CD14-positive monocyte (primary cell): ENCODE results near the gene UBE4A. TPM values are rescaled to one million over a fixed set of nuclear protein-coding genes. Genes with fewer than 3 reads are reported as not detected.
A peak's percentile ranks its signal among the peaks of the same experiment; 100 is the strongest.
"Not testable (repeated sequence)": the region's sequence is repeated elsewhere in the genome, so short reads cannot be mapped to it uniquely, and the experiment has no call there.

ENCODE experiments used
- DNase-seq, 3 donors: peaks; one replicate each; pipeline ENCODE4 v3.0.0-alpha.2; 2011 to 2022
- H2AFZ ChIP-seq: 2 replicates; pipeline ENCODE4 v1.6.0; 2012; ENCODE audit warnings: mild to moderate bottlenecking, low read depth, low read length, inconsistent platforms; ENCODE audit not compliant: insufficient read depth, poor library complexity, severe bottlenecking
- H3K27ac ChIP-seq, 2 donors: 1 replicate in 1 of 2; 2 replicates in 1 of 2; pipeline ENCODE4 v1.5.1; 2012 to 2013; ENCODE audit warnings: low read length in 2 of 2, control low read depth in 1 of 2, inconsistent platforms in 1 of 2, low read depth in 1 of 2, mild to moderate bottlenecking in 1 of 2
- H3K27me3 ChIP-seq, 2 donors: one replicate each; pipeline versions ENCODE4 v1.6.0 to v1.6.1; 2011 to 2013; ENCODE audit warnings: low read length in 2 of 2; ENCODE audit not compliant: control insufficient read depth in 2 of 2, insufficient read depth in 2 of 2
- H3K36me3 ChIP-seq, 2 donors: replicated peaks in 1 of 2; 1 replicate in 1 of 2; 2 replicates in 1 of 2; pipeline versions ENCODE4 v1.5.1 to v1.6.1; 2012 to 2013; ENCODE audit warnings: low read length in 2 of 2, control low read depth in 1 of 2, inconsistent platforms in 1 of 2, mild to moderate bottlenecking in 1 of 2; ENCODE audit not compliant: insufficient read depth in 2 of 2, control insufficient read depth in 1 of 2
- H3K4me1 ChIP-seq, 2 donors: 1 replicate in 1 of 2; 2 replicates in 1 of 2; pipeline versions ENCODE4 v1.5.1 to v1.6.1; 2012 to 2013; ENCODE audit warnings: low read length in 2 of 2, control low read depth in 1 of 2, inconsistent platforms in 1 of 2, mild to moderate bottlenecking in 1 of 2, moderate library complexity in 1 of 2; ENCODE audit not compliant: insufficient read depth in 2 of 2, control insufficient read depth in 1 of 2
- H3K4me2 ChIP-seq: replicated peaks from 2 replicates; pipeline ENCODE3; 2012; ENCODE audit warnings: low read length, moderate library complexity, mild to moderate bottlenecking; ENCODE audit not compliant: poor library complexity, severe bottlenecking; ENCODE audit errors: extremely low read depth
- H3K4me3 ChIP-seq, 3 experiments: fragments of 200-600 bp in 1 of 3; sonication (generic) in 1 of 3; replicated peaks in 1 of 3; 1 replicate in 2 of 3; 2 replicates in 1 of 3; pipeline ENCODE4 v1.5.1; 2011 to 2013; ENCODE audit warnings: low read length in 3 of 3, mild to moderate bottlenecking in 3 of 3, control low read depth in 2 of 3, low read depth in 2 of 3, inconsistent platforms in 1 of 3, moderate library complexity in 1 of 3
- H3K79me2 ChIP-seq: 2 replicates; pipeline ENCODE4 v1.6.0; 2012; ENCODE audit warnings: mild to moderate bottlenecking, control low read depth, inconsistent platforms, low read length, moderate library complexity; ENCODE audit not compliant: insufficient read depth
- H3K9ac ChIP-seq: 2 replicates; pipeline ENCODE4 v1.6.0; 2017; ENCODE audit warnings: low read length, mild to moderate bottlenecking; ENCODE audit not compliant: insufficient read depth, poor library complexity, severe bottlenecking
- H3K9me3 ChIP-seq, 2 donors: replicated peaks in 1 of 2; 1 replicate in 1 of 2; 2 replicates in 1 of 2; pipeline versions ENCODE4 v1.5.1 to v1.6.1; 2012 to 2013; ENCODE audit warnings: low read length in 2 of 2, control low read depth in 1 of 2; ENCODE audit not compliant: control insufficient read depth in 1 of 2, insufficient read depth in 1 of 2
- H4K20me1 ChIP-seq: 2 replicates; pipeline ENCODE4 v1.6.0; 2012; ENCODE audit warnings: mild to moderate bottlenecking, low read length, control low read depth, moderate library complexity; ENCODE audit not compliant: insufficient read depth
- H3K27ac Mint-ChIP-seq, 7 donors: one replicate each; pipeline ENCODE4 v1.8.0; 2020; ENCODE audit warnings: mild to moderate bottlenecking in 7 of 7, mixed read lengths in 7 of 7, moderate library complexity in 6 of 7, inconsistent platforms in 2 of 7
- H3K27me3 Mint-ChIP-seq, 3 donors: one replicate each; pipeline ENCODE4 v1.8.0; 2021 to 2022; ENCODE audit warnings: low read depth in 3 of 3, mild to moderate bottlenecking in 3 of 3, mixed read lengths in 3 of 3, moderate library complexity in 3 of 3, inconsistent platforms in 1 of 3
- H3K36me3 Mint-ChIP-seq, 2 donors: one replicate each; pipeline ENCODE4 v1.8.0; 2020; ENCODE audit warnings: mixed read lengths in 2 of 2, inconsistent platforms in 1 of 2, mild to moderate bottlenecking in 1 of 2
- H3K4me1 Mint-ChIP-seq: one replicate; pipeline ENCODE4 v1.8.0; 2020; ENCODE audit warnings: mild to moderate bottlenecking, mixed read lengths
- H3K4me3 Mint-ChIP-seq, 2 donors: one replicate each; pipeline ENCODE4 v1.8.0; 2020; ENCODE audit warnings: mild to moderate bottlenecking in 2 of 2, mixed read lengths in 2 of 2, moderate library complexity in 1 of 2
- H3K9me3 Mint-ChIP-seq, 7 donors: one replicate each; pipeline ENCODE4 v1.8.0; 2020 to 2022; ENCODE audit warnings: mixed read lengths in 7 of 7, mild to moderate bottlenecking in 6 of 7, moderate library complexity in 6 of 7, inconsistent platforms in 2 of 7
- WGBS: methylation state at CpG from one replicate; pipeline ENCODE4 v1.1.5; 2013; ENCODE audit warnings: missing lambda C conversion rate; ENCODE audit not compliant: insufficient coverage; 5-methylcytosine and 5-hydroxymethylcytosine counted together
- intact Hi-C, 2 donors: fragments of 100-400 bp; cut with micrococcal nuclease; formaldehyde crosslinking; loops; one replicate each; pipeline versions ENCODE4 v1.15.0 to v1.15.1; 2023
- polyA plus RNA-seq, 3 donors: library from polyadenylated mRNA; depleted of rRNA in 1 of 3; unstranded in 2 of 3; stranded (reverse) in 1 of 3; fragments of 300-500 nt in 2 of 3; fragments of >200 nt in 1 of 3; fragmentation: Illumina TruSeq in 2 of 3; gene quantifications; 1 replicate in 2 of 3; 2 replicates in 1 of 3; pipeline ENCODE4 v1.2.3, GENCODE V29; 2012 to 2021
- TF ChIP-seq, protein P1 (sequence below): fragments of 200-600 bp; IDR thresholded peaks from one replicate; pipeline ENCODE4 v1.8.0; 2022; ENCODE audit warnings: antibody characterized with exemption, mild to moderate bottlenecking

UBE4A gene
- polyA plus RNA-seq, 3 donors: 21.6 to 33.9 (median 22.7) TPM

DNA sequence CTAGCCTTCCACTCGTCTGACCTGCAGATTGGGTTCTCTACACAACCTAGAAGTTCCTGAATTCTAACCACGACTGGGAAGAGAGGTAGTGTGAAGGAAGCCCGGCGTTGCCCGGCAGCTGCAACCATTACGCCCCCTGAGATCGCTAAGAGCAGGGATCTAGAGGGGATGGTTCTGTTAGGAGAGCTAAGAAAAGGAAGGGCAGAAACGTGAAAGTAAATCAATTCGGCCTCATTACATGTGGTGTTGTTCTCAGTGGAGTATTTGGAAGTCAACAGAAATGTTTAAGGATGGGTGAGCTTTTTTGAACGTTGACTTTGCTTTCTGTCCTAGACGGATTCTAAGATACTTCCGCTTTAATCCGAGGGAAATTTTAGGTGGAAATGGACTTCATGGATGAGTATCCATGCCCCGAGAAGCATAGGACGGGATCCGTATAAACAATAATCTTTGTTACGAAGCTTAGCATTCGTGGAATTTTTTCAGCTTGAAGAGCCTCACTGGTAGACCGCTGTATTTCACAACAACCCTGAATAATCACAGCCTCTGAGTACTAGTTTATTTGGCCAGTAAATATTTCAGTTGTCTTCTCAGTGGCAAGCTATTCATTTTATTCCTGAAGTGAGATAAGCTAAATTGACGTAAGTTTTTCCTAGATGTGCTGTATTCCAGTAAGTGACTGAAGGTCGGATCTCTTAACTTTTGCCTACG lies 42.6 kb downstream of the UBE4A start:
- Histone ChIP-seq H3K4me1 (peaks cover 22 to 25% of the 10 kb centered on the region in 2 donors), H3K9ac (peak overlapping the region; percentile 85), H3K27me3 (no peaks in the 10 kb centered on the region), H3K4me3 (peak overlapping the region; percentile 80 to 98 (median 82)), H4K20me1 (peaks cover 56% of the 10 kb centered on the region), H2AFZ (peak overlapping the region; percentile 99), H3K4me2 (peak overlapping the region; percentile 97), H3K9me3 (no peaks in the 10 kb centered on the region), H3K36me3 (peaks cover 27 to 56% of the 10 kb centered on the region in 2 donors), H3K79me2 (peaks cover 58% of the 10 kb centered on the region), H3K27ac (peak overlapping the region; percentile 39 to 90)
- Mint-ChIP-seq H3K27ac (peak overlapping the region; percentile 97 to 100 (median 99)), H3K4me1 (peaks cover 30% of the 10 kb centered on the region), H3K9me3 (no peaks in the 10 kb centered on the region), H3K27me3 (no peaks in the 10 kb centered on the region), H3K4me3 (peak overlapping the region; percentile 95 to 98), H3K36me3 (peaks cover 20 to 26% of the 10 kb centered on the region in 2 donors)
- intact Hi-C loops: loop anchor here (2.0 to 5.0 kb wide), 2 partner anchors 35 kb away; partner anchors contain the start of gene KMT2A (in 2 of the 2)
- 0% methylated on average over 9 of the region's 22 CpGs for WGBS
- DNase-seq: peak in 2 of 3 donors; percentile 18 to 33
- TF ChIP-seq, protein P1, sequence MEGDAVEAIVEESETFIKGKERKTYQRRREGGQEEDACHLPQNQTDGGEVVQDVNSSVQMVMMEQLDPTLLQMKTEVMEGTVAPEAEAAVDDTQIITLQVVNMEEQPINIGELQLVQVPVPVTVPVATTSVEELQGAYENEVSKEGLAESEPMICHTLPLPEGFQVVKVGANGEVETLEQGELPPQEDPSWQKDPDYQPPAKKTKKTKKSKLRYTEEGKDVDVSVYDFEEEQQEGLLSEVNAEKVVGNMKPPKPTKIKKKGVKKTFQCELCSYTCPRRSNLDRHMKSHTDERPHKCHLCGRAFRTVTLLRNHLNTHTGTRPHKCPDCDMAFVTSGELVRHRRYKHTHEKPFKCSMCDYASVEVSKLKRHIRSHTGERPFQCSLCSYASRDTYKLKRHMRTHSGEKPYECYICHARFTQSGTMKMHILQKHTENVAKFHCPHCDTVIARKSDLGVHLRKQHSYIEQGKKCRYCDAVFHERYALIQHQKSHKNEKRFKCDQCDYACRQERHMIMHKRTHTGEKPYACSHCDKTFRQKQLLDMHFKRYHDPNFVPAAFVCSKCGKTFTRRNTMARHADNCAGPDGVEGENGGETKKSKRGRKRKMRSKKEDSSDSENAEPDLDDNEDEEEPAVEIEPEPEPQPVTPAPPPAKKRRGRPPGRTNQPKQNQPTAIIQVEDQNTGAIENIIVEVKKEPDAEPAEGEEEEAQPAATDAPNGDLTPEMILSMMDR: no peak

DNA sequence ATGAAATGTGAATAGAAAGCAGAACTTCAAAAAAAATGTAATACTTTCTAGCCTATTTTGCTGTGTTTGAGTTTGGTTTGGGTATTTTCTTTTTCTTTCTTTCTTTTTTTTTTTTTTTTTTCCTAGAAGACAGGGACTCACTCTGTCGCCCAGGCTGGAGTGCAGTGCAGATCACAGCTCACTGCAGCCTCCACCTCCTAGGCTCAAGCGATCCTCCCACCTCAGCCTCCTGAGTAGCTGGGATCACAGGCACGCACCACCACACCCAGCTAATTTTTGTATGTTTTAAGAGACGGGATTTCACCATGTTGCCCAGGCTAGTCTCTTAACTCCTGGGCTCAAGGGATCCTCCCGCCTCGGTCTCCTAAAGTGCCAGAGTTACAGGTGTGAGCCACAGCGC lies 43.2 kb downstream of the UBE4A start:
- WGBS: 89% methylated on average over 3 of the region's 7 CpGs
- peak overlapping the region; percentile 80 to 98 (median 82) for H3K4me3 ChIP-seq
- peak overlapping the region; percentile 6 for H3K9ac ChIP-seq
- Mint-ChIP-seq H3K4me3 (peak overlapping the region; percentile 95 to 98), H3K4me1 (peaks cover 30% of the 10 kb centered on the region), H3K36me3 (peaks cover 22 to 32% of the 10 kb centered on the region in 2 donors), H3K27ac (peak overlapping the region in 6 of 7 donors; percentile 26 to 100 (median 97))
- H3K27me3 ChIP-seq, DNase-seq, H3K9me3 ChIP-seq, H2AFZ ChIP-seq, H3K9me3 Mint-ChIP-seq, H3K27me3 Mint-ChIP-seq: not testable (repeated sequence)
- peaks cover 22 to 25% of the 10 kb centered on the region in 2 donors for H3K4me1 ChIP-seq
- peak overlapping the region; percentile 97 for H3K4me2 ChIP-seq
- H3K79me2 ChIP-seq: peaks cover 64% of the 10 kb centered on the region
- peaks cover 28 to 56% of the 10 kb centered on the region in 2 donors for H3K36me3 ChIP-seq
- H3K27ac ChIP-seq: peak overlapping the region in 1 of 2 donors; percentile 90
- intact Hi-C loops: loop anchor here in 1 of 2 donors (5.0 kb wide), 1 partner anchor 35 kb away; the partner anchor contains the start of gene KMT2A
- H4K20me1 ChIP-seq: peaks cover 62% of the 10 kb centered on the region
